HEK293T (cell line): ENCODE measurements around the gene GTSF1L.

Experiments used
- ARNT ChIP-seq: fragments of 450-650 bp; IDR thresholded peaks from 2 replicates; pipeline ENCODE4 v1.6.1; 2017; ENCODE audit warnings: mild to moderate bottlenecking
- FOXK2 ChIP-seq: fragments of 450-650 bp; IDR thresholded peaks from 2 replicates; pipeline ENCODE4 v1.6.1; 2016; ENCODE audit warnings: mild to moderate bottlenecking
- L3MBTL2 ChIP-seq: fragments of 450-650 bp; conservative IDR thresholded peaks from 2 replicates; pipeline ENCODE4 v1.6.1; 2016; ENCODE audit warnings: mild to moderate bottlenecking
- LEF1 ChIP-seq: fragments of 450-650 bp; IDR thresholded peaks from 2 replicates; pipeline ENCODE4 v1.6.1; 2017; ENCODE audit warnings: mild to moderate bottlenecking, borderline replicate concordance
- PKNOX1 ChIP-seq: fragments of 450-650 bp; IDR thresholded peaks from 2 replicates; pipeline ENCODE4 v1.6.1; 2016
- SP1 ChIP-seq: fragments of 450-650 bp; IDR thresholded peaks from 2 replicates; pipeline ENCODE4 v1.6.1; 2017
- SUZ12 ChIP-seq: fragments of 450-650 bp; IDR thresholded peaks from 2 replicates; pipeline ENCODE4 v1.6.1; 2016; ENCODE audit warnings: mild to moderate bottlenecking
- TARDBP ChIP-seq: fragments of 450-650 bp; IDR thresholded peaks from 2 replicates; pipeline ENCODE4 v1.6.1; 2016
- ZNF384 ChIP-seq: fragments of 450-650 bp; IDR thresholded peaks from 2 replicates; pipeline ENCODE4 v1.6.1; 2016

- no peak for TF ChIP-seq ARNT
- TF ChIP-seq SP1, result no peak
- no peak for TF ChIP-seq L3MBTL2
- no peak for TF ChIP-seq PKNOX1
- TF ChIP-seq LEF1, result no peak
- TF ChIP-seq SUZ12, result no peak
- TF ChIP-seq FOXK2, result no peak
- no peak for TF ChIP-seq TARDBP
- no peak for TF ChIP-seq ZNF384
These were observed 469 bp downstream of the GTSF1L start for GRCh38 chr20:43726333-43726732.
